Smooth muscle cell (in vitro differentiated cells): ENCODE measurements around the gene GRM1. TPM values are rescaled to one million over a fixed set of nuclear protein-coding genes. Genes with fewer than 3 reads are reported as not detected.

ENCODE experiments used
- DNase-seq: peaks from one replicate; lab custom pipeline; 2025; ENCODE audit not compliant: unreplicated experiment; lab: John Stamatoyannopoulos, UW
- H2AFZ ChIP-seq: fragments of 200-600 bp; sonication (generic); 2 replicates; pipeline ENCODE4 v1.6.0; 2016; ENCODE audit warnings: antibody characterized with exemption, low read depth, mild to moderate bottlenecking
- H3F3A ChIP-seq: fragments of 200-600 bp; sonication (generic); 2 replicates; pipeline ENCODE4 v1.6.0; 2017; ENCODE audit warnings: antibody characterized with exemption, low read depth
- H3K27ac ChIP-seq: fragments of 200-600 bp; sonication (generic); 2 replicates; pipeline ENCODE4 v1.5.1; 2016; ENCODE audit warnings: low read depth, mild to moderate bottlenecking
- H3K27me3 ChIP-seq: fragments of 200-600 bp; sonication (generic); 2 replicates; pipeline ENCODE4 v1.6.1; 2016; ENCODE audit warnings: low read depth, mild to moderate bottlenecking
- H3K36me3 ChIP-seq: fragments of 200-600 bp; sonication (generic); 2 replicates; pipeline ENCODE4 v1.5.1; 2016; ENCODE audit warnings: low read depth
- H3K4me1 ChIP-seq: fragments of 200-600 bp; sonication (generic); 2 replicates; pipeline ENCODE4 v1.5.1; 2016; ENCODE audit warnings: low read depth
- H3K4me2 ChIP-seq: fragments of 200-600 bp; sonication (generic); 2 replicates; pipeline ENCODE4 v1.6.0; 2016; ENCODE audit warnings: mild to moderate bottlenecking
- H3K4me3 ChIP-seq: fragments of 200-600 bp; sonication (generic); 2 replicates; pipeline ENCODE4 v1.5.1; 2016; ENCODE audit warnings: mild to moderate bottlenecking
- H3K79me2 ChIP-seq: fragments of 200-600 bp; sonication (generic); 2 replicates; pipeline ENCODE4 v1.6.0; 2016; ENCODE audit warnings: low read depth, mild to moderate bottlenecking
- H3K9ac ChIP-seq: fragments of 200-600 bp; sonication (generic); 2 replicates; pipeline ENCODE4 v1.6.0; 2016; ENCODE audit warnings: low read depth
- H3K9me3 ChIP-seq: fragments of 200-600 bp; sonication (generic); replicated peaks from 2 replicates; pipeline ENCODE4 v1.5.1; 2016; ENCODE audit warnings: low read depth
- H4K20me1 ChIP-seq: fragments of 200-600 bp; sonication (generic); 2 replicates; pipeline ENCODE4 v1.6.0; 2016; ENCODE audit warnings: low read depth
- WGBS: methylation state at CpG from one replicate; pipeline ENCODE4 v1.1.7; 2016; ENCODE audit warnings: low lambda C conversion rate; 5-methylcytosine and 5-hydroxymethylcytosine counted together
- polyA plus RNA-seq: library from polyadenylated mRNA; unstranded; fragments of >200 nt; fragmentation: Nextera tagmentation; extraction: Ambion mirVana; gene quantifications from 2 replicates; pipeline ENCODE4 v1.2.1, GENCODE V29; 2016
- total RNA-seq: library from RNA; depleted of rRNA; stranded (reverse); fragments of >200 nt; gene quantifications from 2 replicates; pipeline ENCODE4 v1.2.3, GENCODE V29; 2014
- TF ChIP-seq, protein P1 (sequence below): fragments of 200-600 bp; sonication (generic); IDR thresholded peaks from 2 replicates; pipeline ENCODE4 v1.5.1; 2017; ENCODE audit warnings: borderline replicate concordance, mild to moderate bottlenecking, antibody characterized with exemption; ENCODE audit not compliant: insufficient read depth, poor library complexity, severe bottlenecking

GRM1 gene
- total and polyA plus RNA-seq, 2 experiments from 2014 or later, result not detected

GRCh38 chr6:146103416-146104072, 74.7 kb downstream of the GRM1 start:
- DNase-seq, result no peak
- Histone ChIP-seq H3K27me3 (no peaks in the 10 kb centered on the region), H3K27ac (no peak overlapping the region), H3K79me2 (no peaks in the 10 kb centered on the region), H3F3A (no peaks in the 10 kb centered on the region), H3K36me3 (no peaks in the 10 kb centered on the region), H3K4me3 (no peak overlapping the region), H2AFZ (no peak overlapping the region), H3K9me3 (no peaks in the 10 kb centered on the region), H4K20me1 (no peaks in the 10 kb centered on the region), H3K9ac (no peak overlapping the region), H3K4me2 (no peak overlapping the region), H3K4me1 (no peaks in the 10 kb centered on the region)
- TF ChIP-seq, protein P1, sequence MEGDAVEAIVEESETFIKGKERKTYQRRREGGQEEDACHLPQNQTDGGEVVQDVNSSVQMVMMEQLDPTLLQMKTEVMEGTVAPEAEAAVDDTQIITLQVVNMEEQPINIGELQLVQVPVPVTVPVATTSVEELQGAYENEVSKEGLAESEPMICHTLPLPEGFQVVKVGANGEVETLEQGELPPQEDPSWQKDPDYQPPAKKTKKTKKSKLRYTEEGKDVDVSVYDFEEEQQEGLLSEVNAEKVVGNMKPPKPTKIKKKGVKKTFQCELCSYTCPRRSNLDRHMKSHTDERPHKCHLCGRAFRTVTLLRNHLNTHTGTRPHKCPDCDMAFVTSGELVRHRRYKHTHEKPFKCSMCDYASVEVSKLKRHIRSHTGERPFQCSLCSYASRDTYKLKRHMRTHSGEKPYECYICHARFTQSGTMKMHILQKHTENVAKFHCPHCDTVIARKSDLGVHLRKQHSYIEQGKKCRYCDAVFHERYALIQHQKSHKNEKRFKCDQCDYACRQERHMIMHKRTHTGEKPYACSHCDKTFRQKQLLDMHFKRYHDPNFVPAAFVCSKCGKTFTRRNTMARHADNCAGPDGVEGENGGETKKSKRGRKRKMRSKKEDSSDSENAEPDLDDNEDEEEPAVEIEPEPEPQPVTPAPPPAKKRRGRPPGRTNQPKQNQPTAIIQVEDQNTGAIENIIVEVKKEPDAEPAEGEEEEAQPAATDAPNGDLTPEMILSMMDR, result no peak
- 80% methylated on average over 3 of the region's 3 CpGs for WGBS

DNA sequence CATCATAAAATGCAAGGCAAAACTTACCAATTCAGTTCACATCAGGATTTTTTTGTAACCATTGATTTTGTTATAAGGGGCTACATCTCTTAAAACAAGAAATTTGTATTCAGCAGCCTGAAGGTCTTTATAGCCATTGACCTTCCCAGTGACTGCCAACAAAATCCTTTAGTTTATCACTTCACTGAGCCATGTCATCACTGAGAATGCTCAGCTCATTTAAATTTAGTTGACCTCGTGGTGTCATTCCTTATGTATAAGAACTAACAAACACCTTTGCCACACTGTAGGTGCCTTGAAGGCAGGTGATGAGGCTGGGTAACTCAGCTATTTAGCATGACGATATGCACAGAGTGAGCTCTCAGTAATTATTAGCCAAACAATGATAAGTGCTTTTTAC, 77.7 kb downstream of the GRM1 start:
- WGBS, result 82% methylated on average over 2 of the region's 2 CpGs

DNA sequence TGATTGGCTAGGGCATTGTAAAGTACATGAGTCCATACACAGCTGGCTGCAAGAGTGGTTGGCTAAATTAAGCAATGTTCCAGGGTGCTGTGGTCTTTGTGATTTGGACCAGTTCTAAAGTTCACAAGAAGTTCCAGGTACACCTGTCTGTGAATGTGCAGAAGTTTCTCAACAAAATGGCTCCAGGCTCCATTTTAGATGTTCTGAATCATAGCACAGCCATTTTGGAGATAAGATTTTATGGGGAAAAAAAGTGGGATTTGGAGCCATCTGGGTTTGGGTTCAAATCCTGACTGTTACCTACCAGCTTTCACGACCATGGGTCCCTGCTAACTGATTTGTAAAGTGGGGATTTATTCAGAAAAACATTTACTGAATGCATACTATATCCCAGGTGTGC, 82.1 kb downstream of the GRM1 start:
- H3K36me3 ChIP-seq, result no peaks in the 10 kb centered on the region
- no peaks in the 10 kb centered on the region for H4K20me1 ChIP-seq
- H3K9ac ChIP-seq, result no peak overlapping the region
- 76% methylated on average over 1 of the region's 1 CpG for WGBS
- H3F3A ChIP-seq, result no peaks in the 10 kb centered on the region
- H3K27me3 ChIP-seq, result no peaks in the 10 kb centered on the region
- no peak overlapping the region for H3K4me2 ChIP-seq
- TF ChIP-seq, protein P1, result no peak
- no peaks in the 10 kb centered on the region for H3K4me1 ChIP-seq
- H3K79me2 ChIP-seq, result no peaks in the 10 kb centered on the region
- H2AFZ ChIP-seq, result no peak overlapping the region
- no peak for DNase-seq
- H3K9me3 ChIP-seq, result no peaks in the 10 kb centered on the region
- H3K27ac ChIP-seq, result no peak overlapping the region
- H3K4me3 ChIP-seq, result no peak overlapping the region

More for the DNA sequence above, 77.7 kb downstream of the GRM1 start:
- H4K20me1 ChIP-seq, result no peaks in the 10 kb centered on the region
- no peaks in the 10 kb centered on the region for H3F3A ChIP-seq
- no peaks in the 10 kb centered on the region for H3K9me3 ChIP-seq
- no peak overlapping the region for H3K4me2 ChIP-seq
- TF ChIP-seq, protein P1, result no peak
- no peaks in the 10 kb centered on the region for H3K79me2 ChIP-seq
- no peaks in the 10 kb centered on the region for H3K27me3 ChIP-seq
- no peaks in the 10 kb centered on the region for H3K4me1 ChIP-seq
- no peak overlapping the region for H3K27ac ChIP-seq
- no peaks in the 10 kb centered on the region for H3K36me3 ChIP-seq
- no peak overlapping the region for H2AFZ ChIP-seq
- no peak for DNase-seq
- H3K9ac ChIP-seq, result no peak overlapping the region
- no peak overlapping the region for H3K4me3 ChIP-seq

DNA sequence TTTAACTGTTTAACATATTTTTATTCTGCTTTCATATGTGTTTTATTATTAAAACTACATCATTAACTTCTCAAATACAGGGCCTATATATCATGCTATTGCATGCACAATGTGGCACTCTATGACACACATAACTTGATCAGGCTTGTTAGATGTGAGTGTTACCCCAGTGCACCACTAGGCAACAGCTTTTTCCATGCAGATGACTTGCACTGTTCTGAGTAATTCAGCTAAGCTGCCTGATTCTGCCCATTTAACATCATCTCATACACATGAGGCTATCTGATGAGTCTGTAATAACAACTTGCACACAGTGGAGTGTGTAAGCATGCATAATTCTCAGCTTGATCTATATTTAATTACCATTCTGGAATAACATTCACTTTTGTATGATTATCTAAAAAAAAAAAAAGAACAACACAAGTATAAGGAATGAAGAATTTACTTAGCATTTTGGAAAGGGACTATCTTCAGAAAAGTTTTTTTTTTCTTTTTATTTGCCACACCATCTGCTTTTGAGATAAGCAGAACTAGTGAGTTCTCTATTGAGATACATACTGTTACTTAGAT, 83.1 kb downstream of the GRM1 start:
- no peak for DNase-seq
- no peaks in the 10 kb centered on the region for H3F3A ChIP-seq
- H3K27me3 ChIP-seq, result no peaks in the 10 kb centered on the region
- H3K4me3 ChIP-seq, result no peak overlapping the region
- H3K4me1 ChIP-seq, result no peaks in the 10 kb centered on the region
- no peaks in the 10 kb centered on the region for H3K36me3 ChIP-seq
- no peak overlapping the region for H3K4me2 ChIP-seq
- TF ChIP-seq, protein P1, result no peak
- no peaks in the 10 kb centered on the region for H4K20me1 ChIP-seq
- H3K27ac ChIP-seq, result no peak overlapping the region
- no peaks in the 10 kb centered on the region for H3K9me3 ChIP-seq
- H3K79me2 ChIP-seq, result no peaks in the 10 kb centered on the region
- H3K9ac ChIP-seq, result no peak overlapping the region
- H2AFZ ChIP-seq, result no peak overlapping the region
